Choroid plexus epithelial cell (primary cell): Measurements from ENCODE around the gene PRICKLE2.

Experiments
- DNase-seq: peaks from one replicate; pipeline ENCODE4 v3.0.0-alpha.2; 2010; ENCODE audit warnings: low read depth
- H3K4me3 ChIP-seq: 2 replicates; pipeline ENCODE4 v1.5.1; 2011; ENCODE audit warnings: low read depth, mild to moderate bottlenecking, control low read depth, low read length, moderate library complexity
- TF ChIP-seq, protein P1 (sequence below): conservative IDR thresholded peaks from 2 replicates; pipeline ENCODE4 v1.5.1; 2011; ENCODE audit warnings: low read depth, mild to moderate bottlenecking, control low read depth, inconsistent platforms, low read length, moderate library complexity

Gene PRICKLE2

DNA sequence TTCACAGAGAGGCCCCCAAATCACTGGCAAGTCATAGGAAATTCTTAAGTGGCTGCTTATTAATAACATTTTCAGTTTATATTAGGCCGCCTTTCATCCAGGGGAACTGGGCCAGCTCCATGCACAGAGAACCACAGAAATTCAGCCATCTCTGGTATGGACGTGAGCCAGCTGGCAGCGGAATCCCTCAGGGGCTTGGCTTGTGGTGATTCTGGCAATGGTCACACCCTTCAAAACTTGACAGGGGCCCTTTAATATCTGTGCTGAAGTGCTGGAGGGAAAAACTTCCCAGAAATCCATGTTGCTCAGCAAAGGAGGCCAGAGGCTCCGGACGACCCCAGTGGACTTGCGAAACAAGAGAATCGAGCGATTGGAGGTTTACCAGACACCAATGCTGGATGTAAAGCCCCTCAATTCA, 11.3 kb downstream of the PRICKLE2 start:
- peak overlapping the region; percentile 38 for H3K4me3 ChIP-seq
- TF ChIP-seq, protein P1, sequence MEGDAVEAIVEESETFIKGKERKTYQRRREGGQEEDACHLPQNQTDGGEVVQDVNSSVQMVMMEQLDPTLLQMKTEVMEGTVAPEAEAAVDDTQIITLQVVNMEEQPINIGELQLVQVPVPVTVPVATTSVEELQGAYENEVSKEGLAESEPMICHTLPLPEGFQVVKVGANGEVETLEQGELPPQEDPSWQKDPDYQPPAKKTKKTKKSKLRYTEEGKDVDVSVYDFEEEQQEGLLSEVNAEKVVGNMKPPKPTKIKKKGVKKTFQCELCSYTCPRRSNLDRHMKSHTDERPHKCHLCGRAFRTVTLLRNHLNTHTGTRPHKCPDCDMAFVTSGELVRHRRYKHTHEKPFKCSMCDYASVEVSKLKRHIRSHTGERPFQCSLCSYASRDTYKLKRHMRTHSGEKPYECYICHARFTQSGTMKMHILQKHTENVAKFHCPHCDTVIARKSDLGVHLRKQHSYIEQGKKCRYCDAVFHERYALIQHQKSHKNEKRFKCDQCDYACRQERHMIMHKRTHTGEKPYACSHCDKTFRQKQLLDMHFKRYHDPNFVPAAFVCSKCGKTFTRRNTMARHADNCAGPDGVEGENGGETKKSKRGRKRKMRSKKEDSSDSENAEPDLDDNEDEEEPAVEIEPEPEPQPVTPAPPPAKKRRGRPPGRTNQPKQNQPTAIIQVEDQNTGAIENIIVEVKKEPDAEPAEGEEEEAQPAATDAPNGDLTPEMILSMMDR, result no peak
- peak; percentile 91 for DNase-seq

DNA sequence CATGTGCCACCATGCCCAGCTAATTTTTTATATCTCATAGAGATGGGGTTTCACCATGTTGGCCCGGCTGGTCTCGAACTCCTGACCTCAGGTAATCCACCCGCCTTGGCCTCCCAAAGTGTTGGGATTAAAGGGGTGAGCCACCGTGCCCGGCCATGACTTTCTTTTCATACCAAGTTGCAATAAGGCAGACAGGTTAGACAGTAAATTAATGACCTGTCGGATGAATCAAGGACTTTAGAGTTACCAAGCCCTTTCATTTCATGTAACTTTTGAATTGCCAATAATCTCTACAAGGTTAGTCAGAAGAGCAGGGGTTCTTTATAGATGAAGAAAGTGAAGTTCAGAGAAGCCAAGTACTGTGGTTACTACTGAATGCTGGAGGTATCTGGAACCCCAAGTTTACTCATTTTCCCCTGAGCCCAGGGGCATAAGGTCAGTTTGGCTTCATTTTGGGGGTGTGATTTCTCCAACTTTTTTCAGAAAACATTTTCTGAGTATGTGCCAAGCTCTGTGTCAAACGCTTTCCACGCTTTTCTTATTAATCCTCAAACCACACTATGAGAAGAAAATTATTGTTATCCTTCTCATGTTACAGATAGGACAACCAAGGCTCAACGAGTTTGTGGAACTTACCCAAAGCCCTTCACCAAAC, 11.9 kb downstream of the PRICKLE2 start:
- TF ChIP-seq, protein P1, result no peak
- DNase-seq, result peak; percentile 23
- no peak overlapping the region for H3K4me3 ChIP-seq

DNA sequence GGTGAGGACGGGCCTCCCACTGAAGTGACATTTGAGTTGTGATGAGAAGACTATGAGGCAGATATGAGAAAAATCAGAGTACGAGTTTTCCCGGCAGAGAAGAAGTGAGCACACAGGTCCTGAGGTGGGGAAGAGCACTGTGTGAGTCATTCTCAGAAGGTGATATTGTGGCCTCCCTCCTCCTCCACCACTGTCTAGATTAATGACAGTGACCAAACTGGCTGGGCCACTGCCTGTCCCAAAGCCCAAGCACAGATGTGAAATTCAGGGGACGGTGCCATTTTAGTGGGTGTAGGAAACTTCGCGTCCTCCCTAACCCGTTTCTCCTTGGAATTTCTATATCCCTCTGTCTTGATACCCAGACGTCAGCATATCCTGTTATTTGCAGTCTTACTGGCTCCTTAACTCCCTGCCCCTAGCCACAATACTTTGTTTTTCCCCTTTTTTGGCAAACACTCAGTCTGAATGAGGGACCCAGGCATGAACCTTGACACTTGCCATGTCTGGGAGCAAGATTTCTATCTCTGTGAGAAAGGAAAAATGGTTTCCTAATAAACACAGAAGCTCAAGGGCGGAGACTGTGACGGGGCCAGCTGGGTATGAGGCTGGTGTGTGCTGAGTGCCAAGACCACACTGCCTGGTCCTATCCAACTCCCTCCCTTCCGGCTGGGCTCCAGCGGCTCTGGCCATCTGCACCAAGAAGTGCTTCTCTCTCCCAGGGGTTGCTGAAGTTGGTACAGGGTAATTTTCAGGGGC, 15.2 kb downstream of the PRICKLE2 start:
- DNase-seq, result no peak
- TF ChIP-seq, protein P1, result no peak
- no peak overlapping the region for H3K4me3 ChIP-seq

DNA sequence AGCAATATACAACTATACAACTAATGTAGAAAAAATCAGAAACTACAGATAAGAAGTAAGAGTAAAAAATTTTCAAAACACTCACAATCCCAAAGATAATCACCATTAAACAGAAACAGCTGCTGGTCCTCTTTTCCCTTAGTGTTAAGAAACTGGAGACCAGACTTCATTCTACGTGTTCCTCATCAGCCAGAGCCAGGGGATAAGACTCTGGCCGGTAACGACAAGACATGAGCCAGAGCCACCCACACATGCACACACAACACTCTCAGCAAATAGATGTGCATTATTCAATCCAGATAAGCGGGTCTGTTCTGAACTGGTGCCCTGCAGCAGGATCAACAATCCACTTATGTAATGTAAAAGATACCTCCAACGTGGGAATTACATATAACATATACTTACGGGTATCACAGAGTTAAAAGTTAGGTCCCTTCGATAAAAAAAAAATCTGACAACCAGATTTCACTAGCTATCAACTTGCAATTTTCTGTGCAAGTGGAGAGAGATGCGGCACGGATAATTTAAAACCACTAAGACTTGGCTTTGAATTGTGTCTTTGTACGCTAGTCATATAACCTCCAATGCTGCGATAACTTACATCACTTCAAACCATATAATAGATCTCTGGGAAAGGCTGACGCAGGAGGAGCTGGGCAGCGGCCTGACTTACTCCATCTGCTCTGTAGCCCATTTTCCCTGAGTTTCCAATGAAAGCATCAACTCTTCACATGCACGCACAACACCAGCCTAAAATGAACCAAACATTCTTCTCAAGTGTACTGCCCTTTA, 17.8 kb downstream of the PRICKLE2 start:
- TF ChIP-seq, protein P1, result no peak
- peak; percentile 30 for DNase-seq
- no peak overlapping the region for H3K4me3 ChIP-seq

DNA sequence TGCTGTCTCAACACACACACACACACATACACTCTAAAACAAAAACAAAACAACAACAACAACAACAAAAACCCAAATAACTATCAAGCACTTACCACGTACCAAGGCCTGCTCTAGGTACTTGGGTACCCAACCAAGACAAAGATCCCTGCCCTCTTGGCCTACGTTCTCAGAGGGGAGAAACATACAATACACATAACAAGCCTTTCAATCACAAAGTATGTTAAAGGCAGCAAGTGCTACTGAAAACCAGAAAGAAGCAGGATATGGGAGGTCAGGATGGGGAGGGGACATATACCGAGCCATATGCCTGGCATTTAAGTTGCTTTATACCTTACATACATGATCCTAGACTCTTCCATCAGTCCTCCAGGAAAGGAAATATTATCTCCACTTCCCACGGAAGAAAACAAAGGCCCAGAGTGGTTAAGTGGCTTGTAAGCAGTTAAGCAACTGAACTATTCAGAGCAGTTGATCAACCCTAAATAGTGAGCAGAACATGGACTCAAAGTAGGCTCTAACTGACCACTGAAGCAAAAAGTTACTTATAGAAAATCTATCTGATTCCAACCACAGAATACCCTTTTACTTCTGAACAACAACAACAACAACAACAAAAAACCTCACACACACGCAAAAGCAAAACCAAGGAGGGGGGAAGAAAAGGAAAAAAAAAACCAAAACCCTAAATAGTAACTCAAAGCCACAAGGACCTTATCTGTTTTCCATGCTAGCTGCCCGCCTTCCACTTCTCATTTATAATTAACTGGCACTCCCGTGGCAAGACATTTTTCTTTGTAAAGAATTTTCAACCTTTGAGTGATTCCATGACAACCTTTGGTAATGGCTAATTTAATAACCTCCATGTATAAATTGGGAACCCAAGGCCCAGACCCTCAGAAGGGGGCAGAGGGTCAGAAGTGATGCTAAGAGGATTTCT, 21.0 kb downstream of the PRICKLE2 start:
- TF ChIP-seq, protein P1, result no peak
- no peak for DNase-seq
- H3K4me3 ChIP-seq, result no peak overlapping the region

DNA sequence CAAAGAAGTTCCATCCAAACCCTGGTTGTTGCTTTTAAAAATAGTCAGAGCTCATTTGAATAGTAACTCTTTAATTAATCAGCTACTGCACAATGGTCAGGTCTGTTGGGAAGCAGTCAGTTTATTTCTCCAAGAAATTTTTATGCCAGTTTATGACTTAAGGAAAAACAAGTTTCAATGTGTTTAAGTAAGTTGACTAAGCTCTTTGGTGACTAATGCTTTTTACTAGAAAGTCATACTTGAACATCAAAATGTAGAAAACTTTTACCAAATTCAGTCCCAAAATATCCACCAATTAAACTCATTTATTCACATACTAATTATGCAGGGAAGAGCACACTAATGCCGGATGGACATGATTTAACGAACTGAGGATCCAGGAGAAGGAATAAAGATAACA, 22.1 kb downstream of the PRICKLE2 start:
- no peak for DNase-seq
- TF ChIP-seq, protein P1, result no peak
- H3K4me3 ChIP-seq, result no peak overlapping the region
